ENCODE data around the gene PIGZ.

The PIGZ gene

GRCh38 chr3:197001106-197001971, 32.7 kb upstream of the PIGZ start:
- DNase-seq, result no peak

GRCh38 chr3:197000211-197000610, 31.6 kb upstream of the PIGZ start:
- DNase-seq, result no peak

- DNase-seq, result no peak
These were observed 30.5 kb upstream of the PIGZ start for GRCh38 chr3:196998966-196999760.

- DNase-seq, result no peak
These were observed 28.7 kb upstream of the PIGZ start for GRCh38 chr3:196997311-196997710.

DNA sequence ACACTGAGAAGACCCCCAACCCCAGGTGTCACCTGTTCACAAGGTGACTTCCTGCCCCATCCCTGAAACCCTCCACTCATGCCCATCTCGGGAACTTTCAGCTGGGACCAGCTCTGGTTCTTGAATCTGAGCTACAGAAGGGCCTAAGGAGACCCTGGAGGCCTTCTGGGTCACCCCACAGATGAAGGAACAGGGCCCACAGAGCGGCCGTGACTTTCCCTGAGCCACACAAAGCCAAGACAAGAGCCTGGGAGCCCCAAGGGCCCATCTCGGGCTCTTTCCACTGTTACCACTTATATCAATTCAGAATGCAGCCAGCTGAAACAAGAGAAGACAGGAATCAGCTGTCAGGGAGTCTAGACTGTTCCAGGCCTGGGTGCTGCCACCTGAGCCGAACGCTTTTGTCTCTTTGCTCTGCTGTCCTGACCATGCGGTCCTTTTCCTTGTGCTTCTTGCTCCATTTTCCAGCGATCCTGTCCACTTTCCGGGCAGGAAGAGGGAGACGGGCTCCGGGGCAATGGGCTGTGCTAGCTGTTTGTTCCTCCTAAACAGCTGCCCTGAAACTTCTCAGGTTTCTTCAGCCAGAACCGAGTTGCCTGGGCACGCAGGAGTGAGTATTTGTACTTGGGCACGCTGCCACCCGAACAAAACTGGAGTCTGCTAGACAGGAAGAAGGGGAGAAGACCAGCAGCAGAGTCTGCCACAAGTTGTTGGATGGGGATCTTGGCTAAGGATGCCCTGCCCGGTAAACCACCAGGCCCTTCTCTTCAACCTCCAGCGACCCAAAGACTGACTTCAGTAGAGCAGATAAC, 28.0 kb upstream of the PIGZ start:
- DNase-seq, result no peak

GRCh38 chr3:196995646-196996355, 27.2 kb upstream of the PIGZ start:
- DNase-seq, result no peak

DNA sequence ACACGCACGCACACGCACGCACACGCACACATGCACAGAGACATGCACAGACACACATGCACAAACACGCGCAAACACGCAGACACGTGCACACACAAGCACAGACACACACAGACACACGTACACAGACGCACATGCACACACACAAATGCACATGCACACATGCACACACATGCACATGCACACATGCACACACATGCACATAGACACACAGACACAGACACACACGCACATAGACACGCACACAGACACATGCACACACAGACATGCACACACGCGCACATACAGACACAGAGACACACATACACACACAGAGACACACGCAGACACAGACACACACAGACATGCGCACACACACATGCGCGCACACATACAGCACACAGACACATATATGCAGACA, 26.4 kb upstream of the PIGZ start:
- DNase-seq, result no peak

GRCh38 chr3:196994056-196994455, 25.4 kb upstream of the PIGZ start:
- no peak for DNase-seq

GRCh38 chr3:196992461-196993065, 23.9 kb upstream of the PIGZ start:
- no peak for DNase-seq

DNA sequence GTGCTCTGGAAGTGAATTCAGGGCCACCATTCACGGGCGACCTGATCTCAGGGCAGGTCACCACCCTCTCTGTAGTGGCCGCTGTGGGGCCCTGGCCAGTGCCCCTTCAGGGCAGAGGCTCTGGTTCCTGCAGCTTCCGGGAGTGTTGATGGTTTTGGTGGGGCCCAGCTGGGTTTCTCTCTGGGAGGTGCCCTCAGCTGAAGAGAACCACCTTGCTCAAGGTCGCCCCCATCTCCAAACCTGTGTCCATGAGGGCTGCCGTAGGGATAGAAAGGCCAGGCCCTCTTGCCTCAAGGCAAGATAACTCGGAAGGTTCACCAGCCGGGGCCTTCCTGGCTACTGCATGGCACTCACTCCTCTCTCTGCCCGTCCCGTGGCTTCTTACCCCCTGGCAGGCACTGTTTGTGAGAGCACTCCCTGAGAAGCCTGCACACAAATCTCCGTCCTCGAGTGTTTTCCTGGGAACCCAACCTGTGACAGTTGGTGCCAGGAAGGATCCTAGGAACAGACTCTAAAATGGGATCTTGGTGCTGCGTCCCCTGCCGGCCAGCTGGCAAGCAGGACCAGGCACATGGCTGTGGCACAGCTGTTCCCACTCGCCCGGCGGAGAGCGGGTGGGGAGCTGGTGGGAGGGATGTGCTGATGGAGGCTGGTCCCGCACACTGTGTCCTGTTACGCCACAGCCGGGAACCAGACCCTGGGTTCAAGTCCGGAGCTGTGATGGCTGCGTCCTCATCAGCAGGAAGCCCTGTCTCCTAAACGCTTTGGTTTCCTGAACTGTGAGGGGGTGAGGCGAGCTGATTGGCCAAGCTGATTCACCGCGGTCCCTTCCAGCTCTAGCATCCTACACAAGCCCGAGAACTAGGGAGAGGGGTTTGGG, 23.2 kb upstream of the PIGZ start:
- no peak for DNase-seq

DNA sequence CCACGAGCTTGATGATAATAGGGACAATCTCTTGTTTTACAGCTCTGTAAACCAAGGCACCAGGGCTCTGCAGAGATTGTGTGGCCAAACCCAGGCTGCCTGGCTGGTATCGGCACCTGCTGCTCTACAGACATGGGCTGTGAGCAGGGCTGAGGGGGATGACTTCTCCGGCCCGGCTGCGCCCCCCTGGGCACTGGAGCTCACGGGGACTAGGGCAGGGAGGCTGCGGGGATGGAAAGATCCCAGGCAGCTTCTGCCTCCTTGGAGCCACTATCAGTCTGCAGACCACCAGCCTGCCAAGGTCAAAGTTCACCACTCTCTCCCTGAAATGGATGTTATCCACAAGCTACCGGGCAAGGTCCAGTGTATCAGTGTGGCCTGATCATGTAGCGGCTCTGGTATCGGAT, 22.0 kb upstream of the PIGZ start:
- no peak for DNase-seq

DNA sequence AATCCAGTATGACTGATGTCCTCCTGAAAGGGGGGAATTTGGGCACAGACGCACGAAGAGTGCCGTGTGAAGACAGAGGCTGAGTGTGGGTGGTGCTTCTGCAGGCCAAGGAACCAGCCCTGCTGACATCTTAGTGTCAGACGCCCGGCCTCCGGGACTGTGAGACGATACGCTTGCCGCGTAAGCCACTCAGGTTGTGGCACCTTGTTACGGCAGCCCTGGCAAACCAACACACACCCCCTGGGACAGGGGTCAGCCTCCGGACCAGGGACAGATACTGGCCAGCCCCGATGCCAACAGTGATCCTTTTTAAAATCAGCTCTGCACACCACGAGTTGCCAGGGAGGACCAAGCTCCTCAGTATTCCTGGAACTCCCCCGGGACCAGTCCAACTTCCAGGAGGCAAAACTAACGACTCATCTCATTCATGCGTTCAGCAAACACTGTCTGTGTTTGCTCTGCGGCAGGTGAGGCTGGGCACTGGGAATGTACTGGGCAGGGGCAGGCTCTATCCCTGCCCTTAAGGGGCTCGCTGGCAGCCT, 21.2 kb upstream of the PIGZ start:
- DNase-seq, result no peak

GRCh38 chr3:196988241-196989029, 19.8 kb upstream of the PIGZ start:
- DNase-seq, result no peak

DNA sequence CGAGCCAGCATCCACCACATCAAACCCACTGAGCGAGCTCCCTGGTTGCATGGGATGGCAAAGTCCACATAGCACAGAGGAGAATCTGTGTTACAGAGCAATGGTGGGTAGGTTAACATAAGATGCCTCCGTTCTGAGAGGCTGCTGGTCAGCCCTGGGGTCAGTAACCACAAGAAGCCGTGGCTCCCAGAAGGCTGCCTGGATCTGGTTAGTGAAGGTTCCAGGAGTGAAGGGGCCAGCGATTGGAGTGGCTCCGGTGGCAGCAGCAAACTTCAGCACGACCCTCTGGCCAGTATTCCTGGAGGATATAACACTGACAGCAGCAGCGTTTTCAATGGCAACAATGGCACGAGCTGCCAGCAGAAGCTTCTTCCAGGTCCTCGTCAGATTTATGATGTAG, 18.4 kb upstream of the PIGZ start:
- DNase-seq, result no peak

DNA sequence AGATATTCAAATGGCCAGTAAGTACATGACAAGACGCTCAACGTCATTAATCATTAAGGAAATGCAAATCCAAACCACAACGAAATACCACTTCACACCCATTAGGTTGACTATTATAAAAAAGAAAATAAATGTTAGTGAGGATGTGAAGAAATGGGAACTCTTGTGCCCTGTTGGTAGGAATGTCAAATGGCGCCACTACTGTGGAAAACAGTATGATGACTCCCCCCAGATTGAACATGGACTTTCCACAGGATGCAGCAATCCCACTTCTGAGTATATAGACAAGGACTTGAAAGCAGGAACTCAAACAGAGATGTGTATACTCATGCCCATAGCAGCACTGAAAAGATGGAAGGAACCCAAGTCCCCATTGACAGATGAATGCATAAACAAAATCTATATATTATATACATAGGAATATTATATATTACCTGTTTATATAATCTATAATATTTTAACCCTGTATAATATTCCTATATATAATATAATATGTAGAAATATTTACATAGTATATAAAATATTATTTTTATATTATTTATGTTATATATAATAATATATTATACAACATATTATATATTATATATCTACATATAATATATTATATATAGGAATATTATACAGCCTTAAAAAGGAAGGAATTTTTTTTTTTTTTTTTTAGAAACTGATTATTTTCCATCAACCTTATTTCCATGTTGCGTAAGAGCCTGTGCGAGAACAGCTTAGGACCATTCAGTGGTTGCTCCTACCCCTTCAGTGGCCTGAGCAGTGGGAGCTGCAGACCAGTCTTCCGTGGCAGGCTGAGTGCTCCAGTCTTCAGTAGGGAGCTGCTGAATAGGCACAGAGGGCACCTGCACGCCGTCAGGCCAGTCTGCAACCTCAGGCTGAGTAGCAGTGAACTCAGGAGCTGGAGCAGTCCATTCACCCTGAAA, 17.6 kb upstream of the PIGZ start:
- DNase-seq, result no peak

DNA sequence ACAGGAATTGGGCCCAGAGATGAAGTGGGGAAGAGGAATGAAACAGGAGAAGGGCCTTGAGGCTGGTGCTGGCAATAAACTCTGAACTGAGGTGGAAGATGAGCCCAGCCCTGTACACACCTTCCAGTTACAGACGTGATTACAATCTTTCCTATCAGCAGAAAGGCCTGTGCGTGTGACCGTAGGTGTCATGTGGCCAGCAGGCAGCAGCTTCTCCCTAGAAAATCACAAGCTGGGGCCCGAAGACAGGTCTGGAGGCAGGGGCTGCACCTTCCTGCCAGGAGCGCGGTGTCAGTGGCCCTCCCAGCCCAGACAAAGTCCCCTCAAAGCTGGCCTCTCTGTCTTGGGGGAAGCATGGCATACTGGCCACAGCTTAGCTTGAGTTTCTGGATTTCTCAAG, 16.7 kb upstream of the PIGZ start:
- no peak for DNase-seq

GRCh38 chr3:196983186-196983585, 14.6 kb upstream of the PIGZ start:
- DNase-seq, result no peak

GRCh38 chr3:196981657-196982056, 13.0 kb upstream of the PIGZ start:
- no peak for DNase-seq

GRCh38 chr3:196979545-196979944, 10.9 kb upstream of the PIGZ start:
- DNase-seq, result no peak
